ENCODE data around the gene BDP1.
"Not testable (repeated sequence)": the region's sequence is repeated elsewhere in the genome, so short reads cannot be mapped to it uniquely, and the experiment has no call there.

- not testable (repeated sequence) for TF ChIP-seq CTCF (conservative IDR thresholded peaks at IDR 0.05; ENCODE audit: low read depth, low read length); EZH2 (IDR thresholded peaks at IDR 0.05; ENCODE audit: borderline replicate concordance, low read depth, low read length, poor library complexity, severe bottlenecking)
These were observed 154.5 kb downstream of the BDP1 start for GRCh38 chr5:71609916-71610315.
